Gastroesophageal sphincter (tissue), 4 donors: ENCODE results near the gene ITPRID2. TPM values are rescaled to one million over a fixed set of nuclear protein-coding genes. Genes with fewer than 3 reads are reported as not detected.

Experiments used
- ATAC-seq: fragments of 150-250 bp; one replicate; pipeline ENCODE4 v1.9.1; 2016; ENCODE audit warnings: mild to moderate bottlenecking, moderate library complexity
- H3K27ac ChIP-seq, 4 donors: fragments of 200-600 bp; sonication (generic) in 3 of 4; 1 replicate in 3 of 4; 2 replicates in 1 of 4; pipeline ENCODE4 v1.5.1; 2016 to 2019
- H3K27me3 ChIP-seq: fragments of 200-600 bp; sonication (generic); one replicate; pipeline ENCODE4 v1.5.1; 2019
- H3K36me3 ChIP-seq, 2 donors: fragments of 200-600 bp; sonication (generic); one replicate each; pipeline ENCODE4 v1.5.1; 2019; ENCODE audit warnings: control low read depth in 1 of 2
- H3K4me1 ChIP-seq, 3 donors: fragments of 200-600 bp; sonication (generic); 1 replicate in 2 of 3; 2 replicates in 1 of 3; pipeline ENCODE4 v1.5.1; 2016 to 2019; ENCODE audit warnings: control low read depth in 2 of 3
- H3K4me3 ChIP-seq, 2 donors: fragments of 200-600 bp; sonication (generic); one replicate each; pipeline ENCODE4 v1.5.1; 2019; ENCODE audit warnings: mild to moderate bottlenecking in 1 of 2, moderate library complexity in 1 of 2
- H3K9me3 ChIP-seq, 3 donors: fragments of 200-600 bp; sonication (generic); one replicate each; pipeline ENCODE4 v1.5.1; 2017 to 2019; ENCODE audit warnings: control low read depth in 2 of 3
- CTCF ChIP-seq, 4 experiments: fragments of 200-600 bp in 2 of 4; fragments of 450-650 bp in 2 of 4; sonication (generic) in 1 of 4; IDR thresholded peaks; one replicate each; pipeline ENCODE4 v1.5.1; 2017 to 2019; ENCODE audit warnings: antibody characterized with exemption in 4 of 4, mild to moderate bottlenecking in 2 of 4, moderate library complexity in 2 of 4
- EP300 ChIP-seq: sonication (generic); formaldehyde crosslinking; IDR thresholded peaks from one replicate; pipeline ENCODE4 v1.6.1; 2017; ENCODE audit warnings: antibody characterized with exemption, mild to moderate bottlenecking
- POLR2A ChIP-seq, 2 donors: fragments of 450-650 bp; IDR thresholded peaks; one replicate each; pipeline ENCODE4 v1.6.1; 2017; ENCODE audit warnings: antibody characterized with exemption in 2 of 2, mild to moderate bottlenecking in 2 of 2, moderate library complexity in 1 of 2
- POLR2AphosphoS5 ChIP-seq: sonication (generic); formaldehyde crosslinking; IDR thresholded peaks from one replicate; pipeline ENCODE4 v1.6.1; 2017; ENCODE audit warnings: antibody characterized with exemption
- WGBS, 2 donors: methylation state at CpG; one replicate each; pipeline ENCODE4 v1.1.5; 2018; ENCODE audit warnings: low coverage in 1 of 2; 5-methylcytosine and 5-hydroxymethylcytosine counted together
- total RNA-seq, 4 donors: library from RNA; depleted of rRNA; stranded (reverse); fragments of >200 nt; gene quantifications; one replicate each; pipeline ENCODE4 v1.1.0, GENCODE V29; 2016

The ITPRID2 gene
- total RNA-seq, 4 donors from 2014 or later = 106 to 127 (median 116) TPM

GRCh38 chr2:181878448-181878847 lies 13.1 kb upstream of the ITPRID2 start:
- TF ChIP-seq POLR2A (IDR thresholded peaks at IDR 0.05) = no peak
- TF ChIP-seq CTCF (IDR thresholded peaks at IDR 0.05) = no peak
- TF ChIP-seq POLR2AphosphoS5 = no peak
- TF ChIP-seq EP300 = no peak
- H3K4me1 ChIP-seq = peaks cover 0 to 4% (median 0%) of the 10 kb centered on the region in 3 donors
- no peaks in the 10 kb centered on the region for H3K36me3 ChIP-seq
- no peak overlapping the region for H3K4me3 ChIP-seq
- ATAC-seq = no peak
- H3K9me3 ChIP-seq = no peaks in the 10 kb centered on the region
- 41 to 80% methylated on average over 1 to 2 of the region's 2 CpGs for WGBS, 2 donors
- H3K27ac ChIP-seq = no peak overlapping the region
- H3K27me3 ChIP-seq = no peaks in the 10 kb centered on the region

- 20 to 100% methylated on average over 1 of the region's 2 CpGs for WGBS, 2 donors
- no peak for ATAC-seq
- H3K27ac ChIP-seq = no peak overlapping the region
- no peaks in the 10 kb centered on the region for H3K9me3 ChIP-seq
- H3K4me1 ChIP-seq = peaks cover 0 to 5% (median 0%) of the 10 kb centered on the region in 3 donors
- TF ChIP-seq POLR2AphosphoS5 (no peak), EP300 (no peak), POLR2A (IDR thresholded peaks at IDR 0.05) (no peak), CTCF (IDR thresholded peaks at IDR 0.05) (no peak)
- H3K27me3 ChIP-seq = no peaks in the 10 kb centered on the region
- no peak overlapping the region for H3K4me3 ChIP-seq
- no peaks in the 10 kb centered on the region for H3K36me3 ChIP-seq
Measured at GRCh38 chr2:181879295-181879694, 12.2 kb upstream of the ITPRID2 start.

- Histone ChIP-seq H3K36me3 (no peaks in the 10 kb centered on the region), H3K4me3 (no peak overlapping the region), H3K27ac (no peak overlapping the region), H3K27me3 (no peaks in the 10 kb centered on the region), H3K9me3 (no peaks in the 10 kb centered on the region), H3K4me1 (peaks cover 0 to 7% (median 0%) of the 10 kb centered on the region in 3 donors)
- 92 to 100% methylated on average over 3 to 4 of the region's 4 CpGs for WGBS, 2 donors
- TF ChIP-seq CTCF (IDR thresholded peaks at IDR 0.05) (no peak), POLR2A (IDR thresholded peaks at IDR 0.05) (no peak), EP300 (no peak)
- ATAC-seq = no peak
Measured at GRCh38 chr2:181882246-181883020, 9.1 kb upstream of the ITPRID2 start.

GRCh38 chr2:181884601-181885000 lies 6.9 kb upstream of the ITPRID2 start:
- no peaks in the 10 kb centered on the region for H3K36me3 ChIP-seq
- H3K9me3 ChIP-seq = no peaks in the 10 kb centered on the region
- TF ChIP-seq EP300 (no peak), POLR2AphosphoS5 (no peak), POLR2A (IDR thresholded peaks at IDR 0.05) (no peak), CTCF (IDR thresholded peaks at IDR 0.05) (no peak)
- ATAC-seq = no peak
- H3K4me1 ChIP-seq = peaks cover 0 to 7% (median 0%) of the 10 kb centered on the region in 3 donors
- H3K27ac ChIP-seq = no peak overlapping the region
- WGBS, 2 donors = 35 to 50% methylated on average over 1 of the region's 1 CpG
- H3K27me3 ChIP-seq = no peaks in the 10 kb centered on the region
- H3K4me3 ChIP-seq = no peak overlapping the region

- ATAC-seq = no peak
- H3K4me1 ChIP-seq = peaks cover 0 to 7% (median 0%) of the 10 kb centered on the region in 3 donors
- no peaks in the 10 kb centered on the region for H3K9me3 ChIP-seq
- H3K27me3 ChIP-seq = no peaks in the 10 kb centered on the region
- no peak overlapping the region for H3K4me3 ChIP-seq
- TF ChIP-seq EP300 (no peak), POLR2A (IDR thresholded peaks at IDR 0.05) (no peak), CTCF (IDR thresholded peaks at IDR 0.05) (no peak), POLR2AphosphoS5 (no peak)
- 37 to 53% methylated on average over 2 of the region's 2 CpGs for WGBS, 2 donors
- no peak overlapping the region for H3K27ac ChIP-seq
- no peaks in the 10 kb centered on the region for H3K36me3 ChIP-seq
Measured at GRCh38 chr2:181885096-181885495, 6.4 kb upstream of the ITPRID2 start.
